Body of pancreas (tissue), 4 donors: Measurements from ENCODE around the gene SIK3.

Experiments used
- CTCF ChIP-seq, 7 experiments: fragments of 450-650 bp in 4 of 7; fragments of 200-600 bp in 3 of 7; sonication (generic) in 3 of 7; IDR thresholded peaks; one replicate each; pipeline ENCODE4 v1.5.1; 2016 to 2019; ENCODE audit warnings: antibody characterized with exemption in 7 of 7
- POLR2A ChIP-seq, 3 donors: fragments of 450-650 bp; IDR thresholded peaks; one replicate each; pipeline ENCODE4 v1.6.1; 2016; ENCODE audit warnings: antibody characterized with exemption in 3 of 3, mild to moderate bottlenecking in 2 of 3

DNA sequence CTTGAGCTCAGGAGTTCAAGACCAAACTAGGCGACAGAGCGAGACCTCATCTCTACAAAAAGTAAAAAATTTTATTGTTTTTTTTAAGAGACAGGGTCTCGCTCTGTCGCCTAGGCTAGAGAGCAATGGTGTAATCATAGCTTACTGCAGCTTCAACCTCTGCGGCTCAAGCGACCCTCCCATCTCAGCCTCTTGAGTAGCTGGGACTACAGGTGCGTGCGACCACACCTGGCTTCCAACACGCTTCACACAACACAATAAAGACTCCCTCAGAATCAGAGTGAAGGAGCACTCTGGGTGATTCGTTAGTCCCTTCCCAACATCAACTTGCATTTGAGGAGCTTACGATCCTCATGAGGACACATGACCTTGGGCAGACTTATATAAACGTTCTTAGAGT, 181.3 kb downstream of the SIK3 start:
- TF ChIP-seq CTCF (IDR thresholded peaks at IDR 0.05) (no peak), POLR2A (IDR thresholded peaks at IDR 0.05) (no peak)
